ENCODE results near the gene SLC22A8. TPM values are rescaled to one million over a fixed set of nuclear protein-coding genes. Genes with fewer than 3 reads are reported as not detected.

Gene SLC22A8
- total and polyA plus RNA-seq, 2 donors (not counting 1 experiment from before 2014, with no cell fraction given), result not detected

DNA sequence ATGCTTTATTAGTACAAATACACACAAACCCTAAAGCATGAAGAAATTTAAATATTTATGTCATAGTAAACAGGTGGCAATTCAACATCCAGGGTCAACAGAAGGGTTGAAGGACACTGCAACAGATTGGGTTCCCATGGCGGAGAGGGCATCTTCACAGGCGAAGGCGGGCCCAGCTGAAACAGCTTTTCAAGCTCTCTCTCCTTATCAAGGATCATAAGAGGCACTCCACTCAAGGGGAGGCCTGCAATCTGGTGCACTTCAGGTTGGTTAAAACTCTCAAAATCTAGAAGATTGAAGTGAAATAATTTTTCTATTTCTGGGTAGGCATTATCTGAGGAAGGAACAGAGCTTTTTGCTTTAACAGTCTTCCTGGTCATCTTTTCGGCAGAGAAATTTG lies 16.8 kb upstream of the SLC22A8 start:
- Histone ChIP-seq H4K20me1 (ENCODE audit: control insufficient read depth, extremely low read depth, insufficient read depth, low read length) (no peaks in the 10 kb centered on the region), H3K27me3 (ENCODE audit: control insufficient read depth, insufficient read depth, low read length) (no peaks in the 10 kb centered on the region), H3K9me3 (ENCODE audit: control insufficient read depth, insufficient read depth, low read depth, low read length) (no peaks in the 10 kb centered on the region), H3K9ac (ENCODE audit: insufficient read depth, low read length) (no peak overlapping the region), H2AFZ (ENCODE audit: low read length) (no peak overlapping the region), H3K36me3 (ENCODE audit: control insufficient read depth, insufficient read depth, low read length) (no peaks in the 10 kb centered on the region), H3K4me3 (replicated peaks in 1 of 4; ENCODE audit: control extremely low read depth in 1 of 4, insufficient read depth in 1 of 4, low read depth in 3 of 4, low read length in 4 of 4) (no peak overlapping the region), H3K79me2 (ENCODE audit: control insufficient read depth, insufficient read depth, low read length) (no peaks in the 10 kb centered on the region), H3K4me2 (ENCODE audit: extremely low read depth, insufficient read depth, low read length) (no peak overlapping the region), H3K27ac (ENCODE audit: insufficient read depth, low read length) (no peak overlapping the region), H3K4me1 (ENCODE audit: control insufficient read depth, extremely low read depth, insufficient read depth, low read length) (no peaks in the 10 kb centered on the region)
- TF ChIP-seq EZH2 (IDR thresholded peaks at IDR 0.05; ENCODE audit: low read length, missing control alignments), result no peak
- TF ChIP-seq, protein P1, sequence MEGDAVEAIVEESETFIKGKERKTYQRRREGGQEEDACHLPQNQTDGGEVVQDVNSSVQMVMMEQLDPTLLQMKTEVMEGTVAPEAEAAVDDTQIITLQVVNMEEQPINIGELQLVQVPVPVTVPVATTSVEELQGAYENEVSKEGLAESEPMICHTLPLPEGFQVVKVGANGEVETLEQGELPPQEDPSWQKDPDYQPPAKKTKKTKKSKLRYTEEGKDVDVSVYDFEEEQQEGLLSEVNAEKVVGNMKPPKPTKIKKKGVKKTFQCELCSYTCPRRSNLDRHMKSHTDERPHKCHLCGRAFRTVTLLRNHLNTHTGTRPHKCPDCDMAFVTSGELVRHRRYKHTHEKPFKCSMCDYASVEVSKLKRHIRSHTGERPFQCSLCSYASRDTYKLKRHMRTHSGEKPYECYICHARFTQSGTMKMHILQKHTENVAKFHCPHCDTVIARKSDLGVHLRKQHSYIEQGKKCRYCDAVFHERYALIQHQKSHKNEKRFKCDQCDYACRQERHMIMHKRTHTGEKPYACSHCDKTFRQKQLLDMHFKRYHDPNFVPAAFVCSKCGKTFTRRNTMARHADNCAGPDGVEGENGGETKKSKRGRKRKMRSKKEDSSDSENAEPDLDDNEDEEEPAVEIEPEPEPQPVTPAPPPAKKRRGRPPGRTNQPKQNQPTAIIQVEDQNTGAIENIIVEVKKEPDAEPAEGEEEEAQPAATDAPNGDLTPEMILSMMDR (conservative IDR thresholded peaks at IDR 0.05 in 1 of 2, IDR thresholded peaks at IDR 0.05 in 1 of 2; ENCODE audit: low read depth in 1 of 2, low read length in 2 of 2), result no peak
- no peak for DNase-seq (ENCODE audit: low read depth in 2 of 2)

DNA sequence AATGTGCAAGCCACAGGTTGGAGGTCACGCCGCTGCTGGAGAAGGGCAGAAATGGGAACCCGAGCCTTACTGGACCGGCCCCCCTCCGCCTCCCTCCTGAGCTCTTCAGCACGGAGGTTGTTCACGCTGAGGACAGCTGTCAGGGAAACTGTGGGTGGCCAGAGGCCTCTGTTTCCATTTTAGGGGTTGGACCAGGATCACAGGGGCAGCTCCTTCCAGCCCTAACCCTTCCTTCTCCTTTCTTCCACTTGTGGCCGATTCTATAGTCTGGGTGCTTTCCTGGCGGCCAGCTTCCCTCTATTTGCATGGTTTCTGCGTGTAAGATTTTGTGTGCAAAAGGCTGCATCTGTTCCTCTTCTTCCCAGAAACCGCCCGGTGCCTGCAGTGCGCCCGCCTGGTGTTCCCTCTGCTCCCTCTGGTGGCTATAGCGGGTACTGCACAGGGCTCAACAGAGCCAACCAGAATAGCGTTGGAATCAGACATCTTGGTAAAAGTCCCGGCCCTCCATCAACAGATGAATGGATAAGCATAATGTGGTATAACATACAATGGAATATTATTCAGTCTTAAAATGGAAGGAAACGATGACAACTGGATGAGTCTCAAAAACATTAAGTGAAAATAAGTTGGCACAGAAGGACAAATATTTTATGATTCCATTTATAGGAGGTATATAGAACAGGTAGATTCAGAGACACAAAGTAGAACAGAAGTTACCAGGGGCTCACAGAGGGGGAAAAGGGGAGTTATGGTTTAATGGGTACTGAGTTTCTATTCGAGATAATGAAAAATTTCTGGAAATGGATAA lies 8.4 kb upstream of the SLC22A8 start:
- Histone ChIP-seq H3K9ac (ENCODE audit: insufficient read depth, low read length) (no peak overlapping the region), H4K20me1 (ENCODE audit: control insufficient read depth, extremely low read depth, insufficient read depth, low read length) (no peaks in the 10 kb centered on the region), H3K4me3 (replicated peaks in 1 of 4; ENCODE audit: control extremely low read depth in 1 of 4, insufficient read depth in 1 of 4, low read depth in 3 of 4, low read length in 4 of 4) (no peak overlapping the region), H3K4me1 (ENCODE audit: control insufficient read depth, extremely low read depth, insufficient read depth, low read length) (no peaks in the 10 kb centered on the region), H3K4me2 (ENCODE audit: extremely low read depth, insufficient read depth, low read length) (no peak overlapping the region), H3K9me3 (ENCODE audit: control insufficient read depth, insufficient read depth, low read depth, low read length) (no peaks in the 10 kb centered on the region), H3K36me3 (ENCODE audit: control insufficient read depth, insufficient read depth, low read length) (no peaks in the 10 kb centered on the region), H3K27ac (ENCODE audit: insufficient read depth, low read length) (no peak overlapping the region), H2AFZ (ENCODE audit: low read length) (no peak overlapping the region), H3K79me2 (ENCODE audit: control insufficient read depth, insufficient read depth, low read length) (no peaks in the 10 kb centered on the region), H3K27me3 (ENCODE audit: control insufficient read depth, insufficient read depth, low read length) (no peaks in the 10 kb centered on the region)
- DNase-seq (ENCODE audit: low read depth in 2 of 2), result peak; percentile 44 to 70
- TF ChIP-seq, protein P1 (conservative IDR thresholded peaks at IDR 0.05 in 1 of 2, IDR thresholded peaks at IDR 0.05 in 1 of 2; ENCODE audit: low read depth in 1 of 2, low read length in 2 of 2), result peak; percentile 100
- no peak for TF ChIP-seq EZH2 (IDR thresholded peaks at IDR 0.05; ENCODE audit: low read length, missing control alignments)

DNA sequence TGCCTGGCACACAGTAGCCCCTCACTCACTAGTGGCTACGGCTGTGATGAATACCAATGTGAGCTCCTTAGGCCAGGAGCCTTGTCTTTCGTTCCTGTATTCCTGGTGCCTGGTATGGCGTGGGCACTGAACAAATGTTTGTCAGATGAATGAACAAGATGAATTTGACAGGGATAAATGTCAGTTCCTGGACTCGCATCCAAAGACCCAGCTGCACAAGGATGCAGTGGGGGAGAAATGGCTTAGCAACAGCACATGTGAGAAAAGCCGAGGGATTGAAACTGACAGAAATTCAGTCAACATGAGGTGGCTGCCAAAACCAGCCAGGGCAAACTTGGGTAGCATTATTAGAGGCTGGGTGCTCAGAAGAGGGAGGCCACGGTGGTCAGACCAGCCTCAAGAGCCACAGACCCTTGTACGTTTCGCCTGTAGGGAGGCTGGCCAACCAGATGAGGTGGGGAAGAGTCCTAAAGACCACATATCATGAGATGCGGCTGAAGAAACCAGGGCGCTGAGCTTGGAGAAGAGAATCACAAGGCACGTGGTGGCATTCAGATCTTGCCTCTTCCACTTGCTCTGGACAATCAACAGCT lies 7.7 kb upstream of the SLC22A8 start:
- Histone ChIP-seq H3K4me3 (replicated peaks in 1 of 4; ENCODE audit: control extremely low read depth in 1 of 4, insufficient read depth in 1 of 4, low read depth in 3 of 4, low read length in 4 of 4) (no peak overlapping the region), H3K36me3 (ENCODE audit: control insufficient read depth, insufficient read depth, low read length) (no peaks in the 10 kb centered on the region), H3K9me3 (ENCODE audit: control insufficient read depth, insufficient read depth, low read depth, low read length) (no peaks in the 10 kb centered on the region), H3K9ac (ENCODE audit: insufficient read depth, low read length) (no peak overlapping the region), H3K4me2 (ENCODE audit: extremely low read depth, insufficient read depth, low read length) (no peak overlapping the region), H2AFZ (ENCODE audit: low read length) (no peak overlapping the region), H3K27ac (ENCODE audit: insufficient read depth, low read length) (no peak overlapping the region), H3K4me1 (ENCODE audit: control insufficient read depth, extremely low read depth, insufficient read depth, low read length) (no peaks in the 10 kb centered on the region), H3K79me2 (ENCODE audit: control insufficient read depth, insufficient read depth, low read length) (no peaks in the 10 kb centered on the region), H3K27me3 (ENCODE audit: control insufficient read depth, insufficient read depth, low read length) (no peaks in the 10 kb centered on the region), H4K20me1 (ENCODE audit: control insufficient read depth, extremely low read depth, insufficient read depth, low read length) (no peaks in the 10 kb centered on the region)
- no peak for DNase-seq (ENCODE audit: low read depth in 2 of 2)
- no peak for TF ChIP-seq EZH2 (IDR thresholded peaks at IDR 0.05; ENCODE audit: low read length, missing control alignments)
- TF ChIP-seq, protein P1 (conservative IDR thresholded peaks at IDR 0.05 in 1 of 2, IDR thresholded peaks at IDR 0.05 in 1 of 2; ENCODE audit: low read depth in 1 of 2, low read length in 2 of 2), result no peak
